ENCODE data around the gene VLDLR. TPM values are rescaled to one million over a fixed set of nuclear protein-coding genes. Genes with fewer than 3 reads are reported as not detected.
A peak's percentile ranks its signal among the peaks of the same experiment; 100 is the strongest.

VLDLR gene
- total RNA-seq, 2 donors from 2014 or later, result 18.0 to 19.2 TPM

GRCh38 chr9:2655411-2655901, 33.9 kb downstream of the VLDLR start:
- H3K27ac Mint-ChIP-seq, result peak overlapping the region; percentile 88
- ATAC-seq (replicated peaks in 1 of 2) (peak; percentile 93 to 97), DNase-seq (peak; percentile 45 to 62)
- peaks cover 5% of the 10 kb centered on the region for H3K27me3 Mint-ChIP-seq (ENCODE audit: low read depth)
- H3K36me3 Mint-ChIP-seq (ENCODE audit: insufficient read depth in 2 of 2), result peaks cover 16 to 18% of the 10 kb centered on the region in 2 donors
- peak overlapping the region; percentile 47 to 76 for H3K4me3 Mint-ChIP-seq
- peaks cover 43% of the 10 kb centered on the region for H3K4me1 Mint-ChIP-seq (ENCODE audit: low read depth)
- H3K9me3 Mint-ChIP-seq, result no peaks in the 10 kb centered on the region

GRCh38 chr9:2657427-2657826, 35.8 kb downstream of the VLDLR start:
- H3K36me3 Mint-ChIP-seq (ENCODE audit: insufficient read depth in 2 of 2), result peaks cover 10 to 11% of the 10 kb centered on the region in 2 donors
- ATAC-seq (replicated peaks in 1 of 2) (peak; percentile 17 to 54), DNase-seq (peak; percentile 10 to 43)
- no peaks in the 10 kb centered on the region for H3K9me3 Mint-ChIP-seq
- peaks cover 5% of the 10 kb centered on the region for H3K27me3 Mint-ChIP-seq (ENCODE audit: low read depth)
- H3K27ac Mint-ChIP-seq, result peak overlapping the region; percentile 91
- peak overlapping the region; percentile 41 to 58 for H3K4me3 Mint-ChIP-seq
- H3K4me1 Mint-ChIP-seq (ENCODE audit: low read depth), result peaks cover 43% of the 10 kb centered on the region

GRCh38 chr9:2662496-2662895, 40.9 kb downstream of the VLDLR start:
- H3K27me3 Mint-ChIP-seq (ENCODE audit: low read depth), result peaks cover 5% of the 10 kb centered on the region
- no peak overlapping the region for H3K4me3 Mint-ChIP-seq
- peaks cover 0 to 2% of the 10 kb centered on the region in 2 donors for H3K9me3 Mint-ChIP-seq
- peaks cover 0 to 1% of the 10 kb centered on the region in 2 donors for H3K36me3 Mint-ChIP-seq (ENCODE audit: insufficient read depth in 2 of 2)
- H3K4me1 Mint-ChIP-seq (ENCODE audit: low read depth), result peaks cover 14% of the 10 kb centered on the region
- DNase-seq (no peak), ATAC-seq (replicated peaks in 1 of 2) (no peak)
- H3K27ac Mint-ChIP-seq, result no peak overlapping the region

- Mint-ChIP-seq H3K9me3 (peaks cover 0 to 2% of the 10 kb centered on the region in 2 donors), H3K4me1 (ENCODE audit: low read depth) (peaks cover 14% of the 10 kb centered on the region), H3K27ac (no peak overlapping the region), H3K36me3 (ENCODE audit: insufficient read depth in 2 of 2) (peaks cover 0 to 1% of the 10 kb centered on the region in 2 donors), H3K4me3 (no peak overlapping the region), H3K27me3 (ENCODE audit: low read depth) (peaks cover 5% of the 10 kb centered on the region)
- no peak for ATAC-seq (replicated peaks in 1 of 2)
- no peak for DNase-seq
Observed at GRCh38 chr9:2663461-2664173, 42.0 kb downstream of the VLDLR start.

- Mint-ChIP-seq H3K4me3 (no peak overlapping the region), H3K9me3 (peaks cover 0 to 2% of the 10 kb centered on the region in 2 donors), H3K27ac (no peak overlapping the region), H3K4me1 (ENCODE audit: low read depth) (peaks cover 10% of the 10 kb centered on the region), H3K27me3 (ENCODE audit: low read depth) (peaks cover 5% of the 10 kb centered on the region), H3K36me3 (ENCODE audit: insufficient read depth in 2 of 2) (peaks cover 0 to 1% of the 10 kb centered on the region in 2 donors)
- ATAC-seq (replicated peaks in 1 of 2) (no peak), DNase-seq (no peak)
Observed at GRCh38 chr9:2664174-2665065, 42.8 kb downstream of the VLDLR start.

- no peak overlapping the region for H3K4me3 Mint-ChIP-seq
- no peaks in the 10 kb centered on the region for H3K4me1 Mint-ChIP-seq (ENCODE audit: low read depth)
- H3K27me3 Mint-ChIP-seq (ENCODE audit: low read depth), result no peaks in the 10 kb centered on the region
- DNase-seq (no peak), ATAC-seq (replicated peaks in 1 of 2) (no peak)
- H3K36me3 Mint-ChIP-seq (ENCODE audit: insufficient read depth in 2 of 2), result peaks cover 0 to 1% of the 10 kb centered on the region in 2 donors
- H3K9me3 Mint-ChIP-seq, result peaks cover 0 to 2% of the 10 kb centered on the region in 2 donors
- H3K27ac Mint-ChIP-seq, result no peak overlapping the region
Observed at GRCh38 chr9:2666569-2666968, 45.0 kb downstream of the VLDLR start.

- Mint-ChIP-seq H3K4me1 (ENCODE audit: low read depth) (no peaks in the 10 kb centered on the region), H3K27me3 (ENCODE audit: low read depth) (no peaks in the 10 kb centered on the region)
Observed at GRCh38 chr9:2673161-2673560, 51.6 kb downstream of the VLDLR start.

GRCh38 chr9:2674141-2674824, 52.7 kb downstream of the VLDLR start:
- no peak for ATAC-seq (replicated peaks in 1 of 2)
- no peaks in the 10 kb centered on the region for H3K27me3 Mint-ChIP-seq (ENCODE audit: low read depth)

More at GRCh38 chr9:2673161-2673560, 51.6 kb downstream of the VLDLR start:
- Mint-ChIP-seq H3K4me3 (no peak overlapping the region), H3K27ac (no peak overlapping the region), H3K9me3 (no peaks in the 10 kb centered on the region), H3K36me3 (ENCODE audit: insufficient read depth in 2 of 2) (no peaks in the 10 kb centered on the region)
- DNase-seq, result no peak
- ATAC-seq (replicated peaks in 1 of 2), result no peak

GRCh38 chr9:2675834-2676233, 54.2 kb downstream of the VLDLR start:
- Mint-ChIP-seq H3K9me3 (peaks cover 0 to 1% of the 10 kb centered on the region in 2 donors), H3K4me1 (ENCODE audit: low read depth) (no peaks in the 10 kb centered on the region), H3K27ac (no peak overlapping the region), H3K27me3 (ENCODE audit: low read depth) (no peaks in the 10 kb centered on the region), H3K4me3 (no peak overlapping the region), H3K36me3 (ENCODE audit: insufficient read depth in 2 of 2) (no peaks in the 10 kb centered on the region)
- DNase-seq (no peak), ATAC-seq (replicated peaks in 1 of 2) (no peak)

More at GRCh38 chr9:2674141-2674824, 52.7 kb downstream of the VLDLR start:
- no peak overlapping the region for H3K27ac Mint-ChIP-seq
- H3K4me1 Mint-ChIP-seq (ENCODE audit: low read depth), result no peaks in the 10 kb centered on the region
- no peak for DNase-seq
- H3K4me3 Mint-ChIP-seq, result no peak overlapping the region
- H3K9me3 Mint-ChIP-seq, result no peaks in the 10 kb centered on the region
- no peaks in the 10 kb centered on the region for H3K36me3 Mint-ChIP-seq (ENCODE audit: insufficient read depth in 2 of 2)

- H3K4me3 Mint-ChIP-seq, result no peak overlapping the region
- no peak for ATAC-seq (replicated peaks in 1 of 2)
- peaks cover 0 to 1% of the 10 kb centered on the region in 2 donors for H3K9me3 Mint-ChIP-seq
- no peak overlapping the region for H3K27ac Mint-ChIP-seq
- no peaks in the 10 kb centered on the region for H3K36me3 Mint-ChIP-seq (ENCODE audit: insufficient read depth in 2 of 2)
- DNase-seq, result no peak
- H3K4me1 Mint-ChIP-seq (ENCODE audit: low read depth), result no peaks in the 10 kb centered on the region
- H3K27me3 Mint-ChIP-seq (ENCODE audit: low read depth), result no peaks in the 10 kb centered on the region
Observed at GRCh38 chr9:2676466-2676865, 54.9 kb downstream of the VLDLR start.

GRCh38 chr9:2677915-2678889, 56.6 kb downstream of the VLDLR start:
- Mint-ChIP-seq H3K4me1 (ENCODE audit: low read depth) (no peaks in the 10 kb centered on the region), H3K36me3 (ENCODE audit: insufficient read depth in 2 of 2) (no peaks in the 10 kb centered on the region), H3K27me3 (ENCODE audit: low read depth) (no peaks in the 10 kb centered on the region), H3K4me3 (no peak overlapping the region), H3K9me3 (peaks cover 0 to 1% of the 10 kb centered on the region in 2 donors), H3K27ac (no peak overlapping the region)
- no peak for ATAC-seq (replicated peaks in 1 of 2)
- DNase-seq, result no peak

GRCh38 chr9:2679011-2679410, 57.4 kb downstream of the VLDLR start:
- DNase-seq (no peak), ATAC-seq (replicated peaks in 1 of 2) (no peak)
- Mint-ChIP-seq H3K36me3 (ENCODE audit: insufficient read depth in 2 of 2) (no peaks in the 10 kb centered on the region), H3K4me3 (no peak overlapping the region), H3K27ac (no peak overlapping the region), H3K27me3 (ENCODE audit: low read depth) (no peaks in the 10 kb centered on the region), H3K4me1 (ENCODE audit: low read depth) (no peaks in the 10 kb centered on the region), H3K9me3 (peaks cover 0 to 1% of the 10 kb centered on the region in 2 donors)

All from activated T-cell treated with anti-CD3 and anti-CD28 coated beads, Interleukin-2, amount 50 U/mL, for 72 hours (primary cell).